HepG2 (cell line): ENCODE measurements around the gene SMG5. TPM values are rescaled to one million over a fixed set of nuclear protein-coding genes. Genes with fewer than 3 reads are reported as not detected.

Experiments used
- ARID5B ChIP-seq: IDR thresholded peaks from 2 replicates; pipeline ENCODE4 v1.4.0; 2020; ENCODE audit warnings: mild to moderate bottlenecking, missing genetic modification reagents
- ARNTL ChIP-seq: sonication (generic); formaldehyde crosslinking; IDR thresholded peaks from 2 replicates; pipeline ENCODE4 v1.4.0; 2020; ENCODE audit warnings: mild to moderate bottlenecking, missing genetic modification reagents
- DPF2 ChIP-seq: sonication (generic); formaldehyde crosslinking; IDR thresholded peaks from 2 replicates; pipeline ENCODE4 v1.4.0; 2020; ENCODE audit warnings: mild to moderate bottlenecking, low read depth, missing genetic modification reagents, borderline replicate concordance
- ESRRA ChIP-seq: sonication (generic); formaldehyde crosslinking; IDR thresholded peaks from 2 replicates; pipeline ENCODE4 v1.5.1; 2020; ENCODE audit warnings: mild to moderate bottlenecking, low read depth, missing genetic modification reagents
- MTA1 ChIP-seq: sonication (generic); formaldehyde crosslinking; IDR thresholded peaks from 2 replicates; pipeline ENCODE4 v1.4.0; 2020; ENCODE audit warnings: missing genetic modification reagents, mild to moderate bottlenecking, borderline replicate concordance
- POLR2AphosphoS5 ChIP-seq: IDR thresholded peaks from 2 replicates; pipeline ENCODE4 v1.6.1; 2012; ENCODE audit warnings: low read depth, low read length
- SCMH1 ChIP-seq: sonication (generic); formaldehyde crosslinking; IDR thresholded peaks from 2 replicates; pipeline ENCODE4 v1.9.0; 2021; ENCODE audit warnings: missing genetic modification reagents, mild to moderate bottlenecking, borderline replicate concordance
- SIN3B ChIP-seq: fragments of 150-350 bp; IDR thresholded peaks from 2 replicates; pipeline ENCODE4 v1.6.1; 2014; ENCODE audit warnings: low read length
- SMAD1 ChIP-seq: sonication (generic); formaldehyde crosslinking; IDR thresholded peaks from 2 replicates; pipeline ENCODE4 v1.4.0; 2020; ENCODE audit warnings: missing genetic modification reagents, low read depth, mild to moderate bottlenecking, borderline replicate concordance
- ZBTB3 ChIP-seq: sonication (generic); formaldehyde crosslinking; IDR thresholded peaks from 2 replicates; pipeline ENCODE4 v1.4.0; 2020; ENCODE audit warnings: low read depth, mild to moderate bottlenecking, moderate library complexity, missing genetic modification reagents, borderline replicate concordance
- ZNF235 ChIP-seq: sonication (generic); formaldehyde crosslinking; IDR thresholded peaks from 2 replicates; pipeline ENCODE4 v1.8.1; 2023; ENCODE audit warnings: mild to moderate bottlenecking, missing genetic modification reagents, borderline replicate concordance
- ZNF264 ChIP-seq: sonication (generic); formaldehyde crosslinking; IDR thresholded peaks from 2 replicates; pipeline ENCODE4 v1.4.0; 2020; ENCODE audit warnings: missing genetic modification reagents
- ZNF276 ChIP-seq: sonication (generic); formaldehyde crosslinking; IDR thresholded peaks from 2 replicates; pipeline ENCODE4 v1.4.0; 2020; ENCODE audit warnings: mild to moderate bottlenecking, low read depth, missing genetic modification reagents
- ZNF619 ChIP-seq: sonication (generic); formaldehyde crosslinking; IDR thresholded peaks from 2 replicates; pipeline ENCODE4 v1.4.0; 2020; ENCODE audit warnings: mild to moderate bottlenecking, missing genetic modification reagents
- ZNF629 ChIP-seq: sonication (generic); formaldehyde crosslinking; conservative IDR thresholded peaks from 2 replicates; pipeline ENCODE4 v1.5.0; 2020; ENCODE audit warnings: missing genetic modification reagents
- ZNF749 ChIP-seq: sonication (generic); formaldehyde crosslinking; IDR thresholded peaks from 2 replicates; pipeline ENCODE4 v1.8.0; 2022; ENCODE audit warnings: mild to moderate bottlenecking, missing genetic modification reagents, moderate library complexity, borderline replicate concordance
- ZNF839 ChIP-seq: sonication (generic); formaldehyde crosslinking; IDR thresholded peaks from 2 replicates; pipeline ENCODE4 v1.4.0; 2020; ENCODE audit warnings: missing genetic modification reagents, mild to moderate bottlenecking, borderline replicate concordance
- polyA plus RNA-seq, 8 experiments: library from polyadenylated mRNA; depleted of rRNA in 3 of 8; stranded (reverse) in 7 of 8; unstranded in 1 of 8; fragments of >200 nt; fragmentation: Illumina TruSeq in 4 of 8; extraction: Trizol in 4 of 8; gene quantifications; 2 replicates each; pipeline versions ENCODE4 v1.2.1 to v1.2.3, GENCODE V29; 2011 to 2016; ENCODE audit warnings: low read depth in 4 of 8, missing spikeins in 1 of 8, mixed read lengths in 1 of 8; ENCODE audit not compliant: insufficient read depth in 1 of 8
- total RNA-seq, 5 experiments: library from RNA; depleted of rRNA; stranded (reverse); fragments of >200 nt; fragmentation: Illumina TruSeq; extraction: Trizol; gene quantifications; 2 replicates each; pipeline ENCODE4 v1.2.3, GENCODE V29; 2016; ENCODE audit warnings: low read depth in 1 of 5
- TF ChIP-seq, protein P1 (sequence below): sonication (generic); formaldehyde crosslinking; IDR thresholded peaks from 2 replicates; pipeline ENCODE4 v1.4.0; 2020; ENCODE audit warnings: missing genetic modification reagents, mild to moderate bottlenecking, borderline replicate concordance
- TF ChIP-seq, protein P2 (sequence below): IDR thresholded peaks from 2 replicates; pipeline ENCODE4 v1.6.1; 2012; ENCODE audit warnings: inconsistent platforms
- TF ChIP-seq, protein P3 (sequence below): IDR thresholded peaks from 2 replicates; pipeline ENCODE4 v1.6.1; 2016

SMG5 gene
- total and polyA plus RNA-seq, 2 of the 13 experiments (the other 11 are each of a cell fraction or from before 2014, with no cell fraction given) = 50.5 to 84.0 TPM

DNA sequence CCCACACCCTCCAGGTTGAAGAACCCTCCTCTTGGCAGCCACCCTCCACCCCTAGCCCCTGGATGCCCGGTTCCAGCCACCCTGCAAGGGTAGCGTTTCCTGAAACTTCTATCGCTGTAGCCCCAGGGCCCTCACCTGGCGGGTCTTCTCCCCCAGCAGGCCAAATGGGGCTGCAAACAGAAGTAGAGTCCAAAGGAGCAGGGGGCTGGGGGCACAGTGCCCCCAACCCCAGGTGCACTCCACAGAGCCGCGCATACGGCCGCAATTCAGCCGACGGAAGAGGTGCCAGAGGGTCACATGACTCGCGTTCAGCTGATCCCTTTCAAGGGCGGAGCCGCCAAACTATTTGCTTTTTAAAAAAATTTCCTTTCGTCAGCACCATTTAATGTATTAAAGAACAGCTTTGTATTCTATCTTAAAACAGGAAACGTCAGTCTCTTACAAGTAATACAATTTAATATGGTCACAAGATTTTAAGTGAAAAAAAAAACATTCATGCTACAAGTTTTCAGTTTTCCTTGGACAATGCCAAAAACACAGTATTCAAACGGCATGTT, 12.8 kb upstream of the SMG5 start, which contains the start of gene GLMP (continued):
- TF ChIP-seq DPF2 (CRISPR knock-in tag) (no peak), MTA1 (no peak), ESRRA (CRISPR knock-in tag) (no peak), ZNF264 (CRISPR knock-in tag) (no peak), ZNF749 (CRISPR knock-in tag) (no peak), ARID5B (CRISPR knock-in tag) (0 out of 2 replicates have a peak, but pooled peaks have one; percentile 10), SIN3B (peak; percentile 79; the same call in 1 of the 2 replicates), ZNF276 (CRISPR knock-in tag) (no peak), ZBTB3 (CRISPR knock-in tag) (no peak), ZNF629 (CRISPR knock-in tag) (no peak), POLR2AphosphoS5 (peak; percentile 79), ARNTL (CRISPR knock-in tag) (no peak), ZNF839 (CRISPR knock-in tag) (no peak), SCMH1 (CRISPR knock-in tag) (no peak), ZNF619 (CRISPR knock-in tag) (no peak), ZNF235 (no peak), SMAD1 (CRISPR knock-in tag) (no peak)
- TF ChIP-seq, protein P1, sequence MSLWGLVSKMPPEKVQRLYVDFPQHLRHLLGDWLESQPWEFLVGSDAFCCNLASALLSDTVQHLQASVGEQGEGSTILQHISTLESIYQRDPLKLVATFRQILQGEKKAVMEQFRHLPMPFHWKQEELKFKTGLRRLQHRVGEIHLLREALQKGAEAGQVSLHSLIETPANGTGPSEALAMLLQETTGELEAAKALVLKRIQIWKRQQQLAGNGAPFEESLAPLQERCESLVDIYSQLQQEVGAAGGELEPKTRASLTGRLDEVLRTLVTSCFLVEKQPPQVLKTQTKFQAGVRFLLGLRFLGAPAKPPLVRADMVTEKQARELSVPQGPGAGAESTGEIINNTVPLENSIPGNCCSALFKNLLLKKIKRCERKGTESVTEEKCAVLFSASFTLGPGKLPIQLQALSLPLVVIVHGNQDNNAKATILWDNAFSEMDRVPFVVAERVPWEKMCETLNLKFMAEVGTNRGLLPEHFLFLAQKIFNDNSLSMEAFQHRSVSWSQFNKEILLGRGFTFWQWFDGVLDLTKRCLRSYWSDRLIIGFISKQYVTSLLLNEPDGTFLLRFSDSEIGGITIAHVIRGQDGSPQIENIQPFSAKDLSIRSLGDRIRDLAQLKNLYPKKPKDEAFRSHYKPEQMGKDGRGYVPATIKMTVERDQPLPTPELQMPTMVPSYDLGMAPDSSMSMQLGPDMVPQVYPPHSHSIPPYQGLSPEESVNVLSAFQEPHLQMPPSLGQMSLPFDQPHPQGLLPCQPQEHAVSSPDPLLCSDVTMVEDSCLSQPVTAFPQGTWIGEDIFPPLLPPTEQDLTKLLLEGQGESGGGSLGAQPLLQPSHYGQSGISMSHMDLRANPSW (CRISPR knock-in tag) = no peak
- TF ChIP-seq, protein P2, sequence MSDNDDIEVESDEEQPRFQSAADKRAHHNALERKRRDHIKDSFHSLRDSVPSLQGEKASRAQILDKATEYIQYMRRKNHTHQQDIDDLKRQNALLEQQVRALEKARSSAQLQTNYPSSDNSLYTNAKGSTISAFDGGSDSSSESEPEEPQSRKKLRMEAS = peak; percentile 54; the same call in 1 of the 2 replicates
- TF ChIP-seq, protein P3, sequence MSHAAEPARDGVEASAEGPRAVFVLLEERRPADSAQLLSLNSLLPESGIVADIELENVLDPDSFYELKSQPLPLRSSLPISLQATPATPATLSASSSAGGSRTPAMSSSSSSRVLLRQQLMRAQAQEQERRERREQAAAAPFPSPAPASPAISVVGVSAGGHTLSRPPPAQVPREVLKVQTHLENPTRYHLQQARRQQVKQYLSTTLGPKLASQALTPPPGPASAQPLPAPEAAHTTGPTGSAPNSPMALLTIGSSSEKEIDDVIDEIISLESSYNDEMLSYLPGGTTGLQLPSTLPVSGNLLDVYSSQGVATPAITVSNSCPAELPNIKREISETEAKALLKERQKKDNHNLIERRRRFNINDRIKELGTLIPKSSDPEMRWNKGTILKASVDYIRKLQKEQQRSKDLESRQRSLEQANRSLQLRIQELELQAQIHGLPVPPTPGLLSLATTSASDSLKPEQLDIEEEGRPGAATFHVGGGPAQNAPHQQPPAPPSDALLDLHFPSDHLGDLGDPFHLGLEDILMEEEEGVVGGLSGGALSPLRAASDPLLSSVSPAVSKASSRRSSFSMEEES (CRISPR knock-in tag) = peak; percentile 77; the same call in 1 of the 2 replicates
